ENCODE data around the gene PTX4.

The PTX4 gene

GRCh38 chr16:1523581-1524245, 35.0 kb upstream of the PTX4 start:
- no peak for TF ChIP-seq TEAD4 (IDR thresholded peaks at IDR 0.05)
- TF ChIP-seq, protein P1, sequence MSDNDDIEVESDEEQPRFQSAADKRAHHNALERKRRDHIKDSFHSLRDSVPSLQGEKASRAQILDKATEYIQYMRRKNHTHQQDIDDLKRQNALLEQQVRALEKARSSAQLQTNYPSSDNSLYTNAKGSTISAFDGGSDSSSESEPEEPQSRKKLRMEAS (IDR thresholded peaks at IDR 0.05), result no peak
- TF ChIP-seq FOXM1 (IDR thresholded peaks at IDR 0.05; ENCODE audit: borderline replicate concordance, low read depth), result no peak
- TF ChIP-seq NFIC (IDR thresholded peaks at IDR 0.05), result no peak
- no peak for TF ChIP-seq CEBPB (IDR thresholded peaks at IDR 0.05)
- TF ChIP-seq, protein P2, sequence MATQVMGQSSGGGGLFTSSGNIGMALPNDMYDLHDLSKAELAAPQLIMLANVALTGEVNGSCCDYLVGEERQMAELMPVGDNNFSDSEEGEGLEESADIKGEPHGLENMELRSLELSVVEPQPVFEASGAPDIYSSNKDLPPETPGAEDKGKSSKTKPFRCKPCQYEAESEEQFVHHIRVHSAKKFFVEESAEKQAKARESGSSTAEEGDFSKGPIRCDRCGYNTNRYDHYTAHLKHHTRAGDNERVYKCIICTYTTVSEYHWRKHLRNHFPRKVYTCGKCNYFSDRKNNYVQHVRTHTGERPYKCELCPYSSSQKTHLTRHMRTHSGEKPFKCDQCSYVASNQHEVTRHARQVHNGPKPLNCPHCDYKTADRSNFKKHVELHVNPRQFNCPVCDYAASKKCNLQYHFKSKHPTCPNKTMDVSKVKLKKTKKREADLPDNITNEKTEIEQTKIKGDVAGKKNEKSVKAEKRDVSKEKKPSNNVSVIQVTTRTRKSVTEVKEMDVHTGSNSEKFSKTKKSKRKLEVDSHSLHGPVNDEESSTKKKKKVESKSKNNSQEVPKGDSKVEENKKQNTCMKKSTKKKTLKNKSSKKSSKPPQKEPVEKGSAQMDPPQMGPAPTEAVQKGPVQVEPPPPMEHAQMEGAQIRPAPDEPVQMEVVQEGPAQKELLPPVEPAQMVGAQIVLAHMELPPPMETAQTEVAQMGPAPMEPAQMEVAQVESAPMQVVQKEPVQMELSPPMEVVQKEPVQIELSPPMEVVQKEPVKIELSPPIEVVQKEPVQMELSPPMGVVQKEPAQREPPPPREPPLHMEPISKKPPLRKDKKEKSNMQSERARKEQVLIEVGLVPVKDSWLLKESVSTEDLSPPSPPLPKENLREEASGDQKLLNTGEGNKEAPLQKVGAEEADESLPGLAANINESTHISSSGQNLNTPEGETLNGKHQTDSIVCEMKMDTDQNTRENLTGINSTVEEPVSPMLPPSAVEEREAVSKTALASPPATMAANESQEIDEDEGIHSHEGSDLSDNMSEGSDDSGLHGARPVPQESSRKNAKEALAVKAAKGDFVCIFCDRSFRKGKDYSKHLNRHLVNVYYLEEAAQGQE (IDR thresholded peaks at IDR 0.05; ENCODE audit: low read depth), result no peak
- TF ChIP-seq USF1 (IDR thresholded peaks at IDR 0.05), result no peak
- no peak for TF ChIP-seq YY1 (IDR thresholded peaks at IDR 0.05; ENCODE audit: low read depth)
- TF ChIP-seq EP300 (IDR thresholded peaks at IDR 0.05; ENCODE audit: borderline replicate concordance), result no peak
- no peak for TF ChIP-seq CREB1 (IDR thresholded peaks at IDR 0.05; ENCODE audit: low read depth)
- TF ChIP-seq RAD21 (IDR thresholded peaks at IDR 0.05; ENCODE audit: low read depth), result no peak
- TF ChIP-seq EGR1 (IDR thresholded peaks at IDR 0.05), result no peak
- TF ChIP-seq TAF1 (IDR thresholded peaks at IDR 0.05; ENCODE audit: low read depth), result no peak
- TF ChIP-seq ZBTB7A (IDR thresholded peaks at IDR 0.05; ENCODE audit: low read depth), result no peak
- TF ChIP-seq TCF12 (IDR thresholded peaks at IDR 0.05; ENCODE audit: low read depth), result no peak

GRCh38 chr16:1520461-1520860, 31.7 kb upstream of the PTX4 start:
- TF ChIP-seq TEAD4 (IDR thresholded peaks at IDR 0.05), result no peak
- no peak for TF ChIP-seq TCF12 (IDR thresholded peaks at IDR 0.05; ENCODE audit: low read depth)
- TF ChIP-seq NFIC (IDR thresholded peaks at IDR 0.05), result no peak
- TF ChIP-seq USF1 (IDR thresholded peaks at IDR 0.05), result no peak
- TF ChIP-seq CREB1 (IDR thresholded peaks at IDR 0.05; ENCODE audit: low read depth), result no peak
- TF ChIP-seq, protein P1 (IDR thresholded peaks at IDR 0.05), result no peak
- no peak for TF ChIP-seq YY1 (IDR thresholded peaks at IDR 0.05; ENCODE audit: low read depth)
- no peak for TF ChIP-seq CEBPB (IDR thresholded peaks at IDR 0.05)
- TF ChIP-seq ZBTB7A (IDR thresholded peaks at IDR 0.05; ENCODE audit: low read depth), result no peak
- no peak for TF ChIP-seq TAF1 (IDR thresholded peaks at IDR 0.05; ENCODE audit: low read depth)
- TF ChIP-seq FOXM1 (IDR thresholded peaks at IDR 0.05; ENCODE audit: borderline replicate concordance, low read depth), result no peak
- TF ChIP-seq EGR1 (IDR thresholded peaks at IDR 0.05), result no peak
- no peak for TF ChIP-seq EP300 (IDR thresholded peaks at IDR 0.05; ENCODE audit: borderline replicate concordance)
- TF ChIP-seq RAD21 (IDR thresholded peaks at IDR 0.05; ENCODE audit: low read depth), result no peak
- TF ChIP-seq, protein P2 (IDR thresholded peaks at IDR 0.05; ENCODE audit: low read depth), result no peak

GRCh38 chr16:1519831-1520230, 31.1 kb upstream of the PTX4 start:
- TF ChIP-seq YY1 (IDR thresholded peaks at IDR 0.05; ENCODE audit: low read depth) (no peak), USF1 (IDR thresholded peaks at IDR 0.05) (no peak), TCF12 (IDR thresholded peaks at IDR 0.05; ENCODE audit: low read depth) (no peak), CEBPB (IDR thresholded peaks at IDR 0.05) (no peak), ZBTB7A (IDR thresholded peaks at IDR 0.05; ENCODE audit: low read depth) (no peak), NFIC (IDR thresholded peaks at IDR 0.05) (no peak), EP300 (IDR thresholded peaks at IDR 0.05; ENCODE audit: borderline replicate concordance) (no peak), TEAD4 (IDR thresholded peaks at IDR 0.05) (no peak)
- TF ChIP-seq, protein P1 (IDR thresholded peaks at IDR 0.05), result no peak

GRCh38 chr16:1518626-1519135, 29.9 kb upstream of the PTX4 start:
- TF ChIP-seq, protein P1 (IDR thresholded peaks at IDR 0.05), result no peak
- TF ChIP-seq YY1 (IDR thresholded peaks at IDR 0.05; ENCODE audit: low read depth) (no peak), FOXM1 (IDR thresholded peaks at IDR 0.05; ENCODE audit: borderline replicate concordance, low read depth) (no peak), EP300 (IDR thresholded peaks at IDR 0.05; ENCODE audit: borderline replicate concordance) (no peak), TEAD4 (IDR thresholded peaks at IDR 0.05) (no peak), NFIC (IDR thresholded peaks at IDR 0.05) (no peak), CREB1 (IDR thresholded peaks at IDR 0.05; ENCODE audit: low read depth) (no peak), TAF1 (IDR thresholded peaks at IDR 0.05; ENCODE audit: low read depth) (no peak), TCF12 (IDR thresholded peaks at IDR 0.05; ENCODE audit: low read depth) (no peak), RAD21 (IDR thresholded peaks at IDR 0.05; ENCODE audit: low read depth) (no peak), ZBTB7A (IDR thresholded peaks at IDR 0.05; ENCODE audit: low read depth) (no peak), CEBPB (IDR thresholded peaks at IDR 0.05) (no peak), USF1 (IDR thresholded peaks at IDR 0.05) (no peak)
- TF ChIP-seq, protein P2 (IDR thresholded peaks at IDR 0.05; ENCODE audit: low read depth), result no peak
